Panc1 (cell line): ENCODE data around the gene RCN1. TPM values are rescaled to one million over a fixed set of nuclear protein-coding genes. Genes with fewer than 3 reads are reported as not detected.

Experiments used
- ATAC-seq: fragments of 200-7000 bp; cut with Tn5 transposase; 2 replicates; pipeline ENCODE4 v1.9.1; 2020; ENCODE audit warnings: mild to moderate bottlenecking, moderate library complexity
- BruUV-seq: library from RNA; stranded (reverse); fragments of 400-500 nt; replicated peaks from 2 replicates; lab custom pipeline; 2021; lab: Mats Ljungman, UMichigan
- CTCF ChIA-PET: fragments of 300-600 bp; sonication (Branson Sonifier 250); formaldehyde crosslinking; loops from one replicate; lab custom pipeline; 2022; ENCODE audit warnings: antibody characterized with exemption; lab: Charles Lee
- POLR2A ChIA-PET: fragments of 300-600 bp; sonication (Branson Sonifier 250); formaldehyde crosslinking; loops from one replicate; lab custom pipeline; 2022; ENCODE audit warnings: antibody characterized with exemption; lab: Charles Lee
- DNase-seq: peaks from one replicate; pipeline ENCODE4 v3.0.0-alpha.2; 2010; ENCODE audit warnings: low read depth, low spot score
- H3K27ac ChIP-seq: 2 replicates; pipeline ENCODE4 v1.5.1; 2011; ENCODE audit warnings: mild to moderate bottlenecking, low read length, inconsistent platforms
- H3K27me3 ChIP-seq: fragments of 200-500 bp; sonication (Bioruptor generic); 2 replicates; pipeline ENCODE4 v1.6.0; 2014; ENCODE audit warnings: low read length, inconsistent platforms; ENCODE audit not compliant: control insufficient read depth, insufficient read depth
- H3K36me3 ChIP-seq: fragments of 200-500 bp; sonication (Bioruptor generic); 2 replicates; pipeline ENCODE4 v1.5.1; 2014; ENCODE audit warnings: inconsistent platforms, mild to moderate bottlenecking, low read length, moderate library complexity; ENCODE audit not compliant: control insufficient read depth, insufficient read depth
- H3K4me1 ChIP-seq: 2 replicates; pipeline ENCODE4 v1.5.1; 2011; ENCODE audit warnings: inconsistent platforms, mild to moderate bottlenecking, low read length, moderate library complexity; ENCODE audit not compliant: control insufficient read depth, insufficient read depth
- H3K4me3 ChIP-seq, 2 experiments: 2 replicates each; pipeline ENCODE4 v1.5.1; 2011 to 2012; ENCODE audit warnings: low read depth in 2 of 2, low read length in 2 of 2, mild to moderate bottlenecking in 2 of 2, inconsistent platforms in 1 of 2, moderate library complexity in 1 of 2
- H3K9me3 ChIP-seq: fragments of 200-500 bp; sonication (Bioruptor generic); 2 replicates; pipeline ENCODE4 v1.5.1; 2014; ENCODE audit warnings: low read depth, mild to moderate bottlenecking, inconsistent platforms, low read length, moderate library complexity; ENCODE audit not compliant: control insufficient read depth, insufficient read depth
- POLR2AphosphoS5 ChIP-seq: IDR thresholded peaks from 2 replicates; pipeline ENCODE4 v1.6.1; 2012; ENCODE audit warnings: mild to moderate bottlenecking, low read depth, low read length, moderate library complexity
- SIN3A ChIP-seq: IDR thresholded peaks from 2 replicates; pipeline ENCODE4 v1.6.1; 2012; ENCODE audit warnings: low read depth, mild to moderate bottlenecking, low read length, moderate library complexity, borderline replicate concordance; ENCODE audit not compliant: insufficient read depth
- TCF7L2 ChIP-seq: IDR thresholded peaks from 2 replicates; pipeline ENCODE4 v1.6.1; 2011; ENCODE audit warnings: mild to moderate bottlenecking, low read depth, low read length, inconsistent platforms
- in situ Hi-C: cut with HindIII; loops from 2 replicates; pipeline ENCODE4 v1.10.0; 2016; ENCODE audit warnings: low sequenced_read_pairs, low pct_unique_long_range_greater_than_20kb
- intact Hi-C: fragments of 100-400 bp; cut with micrococcal nuclease; formaldehyde crosslinking; loops from one replicate; pipeline ENCODE4 v1.10.0; 2022; ENCODE audit not compliant: unreplicated experiment
- total RNA-seq: library from RNA; stranded (reverse); gene quantifications from one replicate; pipeline ENCODE4 v1.2.1, GENCODE V29; 2021; ENCODE audit not compliant: unreplicated experiment
- TF ChIP-seq, protein P1 (sequence below): fragments of 450-650 bp; IDR thresholded peaks from 2 replicates; pipeline ENCODE4 v1.5.1; 2017; ENCODE audit warnings: mild to moderate bottlenecking
- TF ChIP-seq, protein P2 (sequence below), 2 experiments: IDR thresholded peaks; 2 replicates each; pipeline ENCODE4 v1.6.1; 2011 to 2012; ENCODE audit warnings: low read depth in 2 of 2, control low read depth in 1 of 2, low read length in 1 of 2, mild to moderate bottlenecking in 1 of 2, moderate library complexity in 1 of 2; ENCODE audit not compliant: insufficient read depth in 1 of 2

Gene RCN1
- total RNA-seq, 1 experiment from 2014 or later, result 120 TPM

- Histone ChIP-seq H3K9me3 (no peaks in the 10 kb centered on the region), H3K27me3 (peaks cover 5% of the 10 kb centered on the region; the same call in 1 of the 2 replicates), H3K36me3 (no peaks in the 10 kb centered on the region), H3K4me3 (no peak overlapping the region), H3K27ac (no peak overlapping the region), H3K4me1 (no peaks in the 10 kb centered on the region)
- ChIA-PET POLR2A (no interaction called here), CTCF (no interaction called here)
- intact Hi-C loops (no loop called here), in situ Hi-C loops (no loop called here)
- BruUV-seq, result no TSS peak
- TF ChIP-seq, protein P1, sequence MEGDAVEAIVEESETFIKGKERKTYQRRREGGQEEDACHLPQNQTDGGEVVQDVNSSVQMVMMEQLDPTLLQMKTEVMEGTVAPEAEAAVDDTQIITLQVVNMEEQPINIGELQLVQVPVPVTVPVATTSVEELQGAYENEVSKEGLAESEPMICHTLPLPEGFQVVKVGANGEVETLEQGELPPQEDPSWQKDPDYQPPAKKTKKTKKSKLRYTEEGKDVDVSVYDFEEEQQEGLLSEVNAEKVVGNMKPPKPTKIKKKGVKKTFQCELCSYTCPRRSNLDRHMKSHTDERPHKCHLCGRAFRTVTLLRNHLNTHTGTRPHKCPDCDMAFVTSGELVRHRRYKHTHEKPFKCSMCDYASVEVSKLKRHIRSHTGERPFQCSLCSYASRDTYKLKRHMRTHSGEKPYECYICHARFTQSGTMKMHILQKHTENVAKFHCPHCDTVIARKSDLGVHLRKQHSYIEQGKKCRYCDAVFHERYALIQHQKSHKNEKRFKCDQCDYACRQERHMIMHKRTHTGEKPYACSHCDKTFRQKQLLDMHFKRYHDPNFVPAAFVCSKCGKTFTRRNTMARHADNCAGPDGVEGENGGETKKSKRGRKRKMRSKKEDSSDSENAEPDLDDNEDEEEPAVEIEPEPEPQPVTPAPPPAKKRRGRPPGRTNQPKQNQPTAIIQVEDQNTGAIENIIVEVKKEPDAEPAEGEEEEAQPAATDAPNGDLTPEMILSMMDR, result no peak
- TF ChIP-seq, protein P2, sequence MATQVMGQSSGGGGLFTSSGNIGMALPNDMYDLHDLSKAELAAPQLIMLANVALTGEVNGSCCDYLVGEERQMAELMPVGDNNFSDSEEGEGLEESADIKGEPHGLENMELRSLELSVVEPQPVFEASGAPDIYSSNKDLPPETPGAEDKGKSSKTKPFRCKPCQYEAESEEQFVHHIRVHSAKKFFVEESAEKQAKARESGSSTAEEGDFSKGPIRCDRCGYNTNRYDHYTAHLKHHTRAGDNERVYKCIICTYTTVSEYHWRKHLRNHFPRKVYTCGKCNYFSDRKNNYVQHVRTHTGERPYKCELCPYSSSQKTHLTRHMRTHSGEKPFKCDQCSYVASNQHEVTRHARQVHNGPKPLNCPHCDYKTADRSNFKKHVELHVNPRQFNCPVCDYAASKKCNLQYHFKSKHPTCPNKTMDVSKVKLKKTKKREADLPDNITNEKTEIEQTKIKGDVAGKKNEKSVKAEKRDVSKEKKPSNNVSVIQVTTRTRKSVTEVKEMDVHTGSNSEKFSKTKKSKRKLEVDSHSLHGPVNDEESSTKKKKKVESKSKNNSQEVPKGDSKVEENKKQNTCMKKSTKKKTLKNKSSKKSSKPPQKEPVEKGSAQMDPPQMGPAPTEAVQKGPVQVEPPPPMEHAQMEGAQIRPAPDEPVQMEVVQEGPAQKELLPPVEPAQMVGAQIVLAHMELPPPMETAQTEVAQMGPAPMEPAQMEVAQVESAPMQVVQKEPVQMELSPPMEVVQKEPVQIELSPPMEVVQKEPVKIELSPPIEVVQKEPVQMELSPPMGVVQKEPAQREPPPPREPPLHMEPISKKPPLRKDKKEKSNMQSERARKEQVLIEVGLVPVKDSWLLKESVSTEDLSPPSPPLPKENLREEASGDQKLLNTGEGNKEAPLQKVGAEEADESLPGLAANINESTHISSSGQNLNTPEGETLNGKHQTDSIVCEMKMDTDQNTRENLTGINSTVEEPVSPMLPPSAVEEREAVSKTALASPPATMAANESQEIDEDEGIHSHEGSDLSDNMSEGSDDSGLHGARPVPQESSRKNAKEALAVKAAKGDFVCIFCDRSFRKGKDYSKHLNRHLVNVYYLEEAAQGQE (IDR thresholded peaks at IDR 0.05; ENCODE audit: insufficient read depth in 1 of 2, low read depth in 2 of 2, low read length in 1 of 2), result no peak
- no peak for TF ChIP-seq POLR2AphosphoS5
- TF ChIP-seq SIN3A, result no peak
- no peak for TF ChIP-seq TCF7L2
- DNase-seq (no peak), ATAC-seq (no peak; the same call in 1 of the 2 replicates)
Measured at GRCh38 chr11:32109592-32109991, 18.7 kb downstream of the RCN1 start.

DNA sequence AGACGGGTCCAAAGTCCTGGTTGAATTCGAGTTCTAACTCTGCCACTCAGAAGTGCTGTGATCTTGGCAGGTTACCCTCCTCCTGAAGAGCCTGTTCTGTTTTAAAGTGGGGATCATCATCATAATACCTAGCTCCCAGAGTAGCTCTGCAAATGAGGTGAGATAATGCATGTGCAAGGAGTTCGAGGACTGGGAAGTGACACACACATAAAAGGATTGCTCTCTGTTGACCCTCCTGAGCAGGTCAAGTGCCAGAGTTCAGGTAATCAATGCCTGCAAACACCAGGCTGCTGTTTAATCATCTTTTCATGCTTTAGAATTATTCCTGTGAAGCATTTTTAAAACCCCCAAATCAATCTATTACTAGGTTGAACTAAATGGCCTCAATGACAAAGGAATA, 19.9 kb downstream of the RCN1 start:
- ChIA-PET POLR2A (no interaction called here), CTCF (no interaction called here)
- ATAC-seq (no peak), DNase-seq (no peak)
- H3K9me3 ChIP-seq, result no peaks in the 10 kb centered on the region
- H3K36me3 ChIP-seq, result no peaks in the 10 kb centered on the region
- no TSS peak for BruUV-seq
- H3K4me1 ChIP-seq, result no peaks in the 10 kb centered on the region
- in situ Hi-C loops (no loop called here), intact Hi-C loops (no loop called here)
- peaks cover 5% of the 10 kb centered on the region; the same call in 1 of the 2 replicates for H3K27me3 ChIP-seq
- TF ChIP-seq POLR2AphosphoS5 (no peak), TCF7L2 (no peak), SIN3A (no peak)
- TF ChIP-seq, protein P2 (IDR thresholded peaks at IDR 0.05; ENCODE audit: insufficient read depth in 1 of 2, low read depth in 2 of 2, low read length in 1 of 2), result no peak
- TF ChIP-seq, protein P1, result no peak
- no peak overlapping the region for H3K27ac ChIP-seq
- no peak overlapping the region for H3K4me3 ChIP-seq
